CD4-positive, alpha-beta T cell treated with Interleukin-12 subunit alpha and Interleukin-12 subunit beta, for 1 hour (primary cell): ENCODE data around the gene KIF3C.
"Not testable (repeated sequence)": the region's sequence is repeated elsewhere in the genome, so short reads cannot be mapped to it uniquely, and the experiment has no call there.

Experiments used
- DNase-seq: peaks from one replicate; pipeline ENCODE4 v3.0.0-alpha.2; 2020

KIF3C gene

GRCh38 chr2:25998816-25999383 lies 16.6 kb upstream of the KIF3C start:
- DNase-seq, result not testable (repeated sequence)

- no peak for DNase-seq
These were observed 14.5 kb upstream of the KIF3C start for GRCh38 chr2:25996844-25997243.

GRCh38 chr2:25994509-25994908 lies 12.2 kb upstream of the KIF3C start:
- no peak for DNase-seq

GRCh38 chr2:25993049-25993448 lies 10.8 kb upstream of the KIF3C start:
- no peak for DNase-seq

GRCh38 chr2:25992556-25992955 lies 10.3 kb upstream of the KIF3C start:
- no peak for DNase-seq

GRCh38 chr2:25991965-25992364 lies 9.7 kb upstream of the KIF3C start:
- DNase-seq, result no peak

GRCh38 chr2:25989154-25989553 lies 6.9 kb upstream of the KIF3C start:
- no peak for DNase-seq

GRCh38 chr2:25988134-25988533 lies 5.8 kb upstream of the KIF3C start:
- DNase-seq, result no peak

GRCh38 chr2:25983735-25984134 lies 1.4 kb upstream of the KIF3C start:
- no peak for DNase-seq

- no peak for DNase-seq
These were observed 627 bp upstream of the KIF3C start for GRCh38 chr2:25982968-25983280.

GRCh38 chr2:25981596-25982272 lies 563 bp downstream of the KIF3C start:
- DNase-seq, result no peak

- no peak for DNase-seq
These were observed 1.3 kb downstream of the KIF3C start for GRCh38 chr2:25980951-25981350.

GRCh38 chr2:25980076-25980887 lies 2.0 kb downstream of the KIF3C start:
- DNase-seq, result no peak

GRCh38 chr2:25979001-25979400 lies 3.3 kb downstream of the KIF3C start:
- no peak for DNase-seq

- DNase-seq, result no peak
These were observed 4.5 kb downstream of the KIF3C start for GRCh38 chr2:25977768-25978167.

GRCh38 chr2:25976983-25977741 lies 5.1 kb downstream of the KIF3C start:
- DNase-seq, result no peak

GRCh38 chr2:25972049-25972823 lies 10.1 kb downstream of the KIF3C start:
- no peak for DNase-seq

- no peak for DNase-seq
These were observed 10.7 kb downstream of the KIF3C start for GRCh38 chr2:25971596-25971995.

GRCh38 chr2:25966531-25967270 lies 15.6 kb downstream of the KIF3C start:
- DNase-seq, result no peak

GRCh38 chr2:25964891-25965290 lies 17.4 kb downstream of the KIF3C start:
- no peak for DNase-seq

GRCh38 chr2:25960920-25961319 lies 21.4 kb downstream of the KIF3C start:
- DNase-seq, result peak; percentile 5

- DNase-seq, result no peak
These were observed 21.9 kb downstream of the KIF3C start for GRCh38 chr2:25960396-25960795.
